ENCODE data around the gene DLG1.

Gene DLG1

DNA sequence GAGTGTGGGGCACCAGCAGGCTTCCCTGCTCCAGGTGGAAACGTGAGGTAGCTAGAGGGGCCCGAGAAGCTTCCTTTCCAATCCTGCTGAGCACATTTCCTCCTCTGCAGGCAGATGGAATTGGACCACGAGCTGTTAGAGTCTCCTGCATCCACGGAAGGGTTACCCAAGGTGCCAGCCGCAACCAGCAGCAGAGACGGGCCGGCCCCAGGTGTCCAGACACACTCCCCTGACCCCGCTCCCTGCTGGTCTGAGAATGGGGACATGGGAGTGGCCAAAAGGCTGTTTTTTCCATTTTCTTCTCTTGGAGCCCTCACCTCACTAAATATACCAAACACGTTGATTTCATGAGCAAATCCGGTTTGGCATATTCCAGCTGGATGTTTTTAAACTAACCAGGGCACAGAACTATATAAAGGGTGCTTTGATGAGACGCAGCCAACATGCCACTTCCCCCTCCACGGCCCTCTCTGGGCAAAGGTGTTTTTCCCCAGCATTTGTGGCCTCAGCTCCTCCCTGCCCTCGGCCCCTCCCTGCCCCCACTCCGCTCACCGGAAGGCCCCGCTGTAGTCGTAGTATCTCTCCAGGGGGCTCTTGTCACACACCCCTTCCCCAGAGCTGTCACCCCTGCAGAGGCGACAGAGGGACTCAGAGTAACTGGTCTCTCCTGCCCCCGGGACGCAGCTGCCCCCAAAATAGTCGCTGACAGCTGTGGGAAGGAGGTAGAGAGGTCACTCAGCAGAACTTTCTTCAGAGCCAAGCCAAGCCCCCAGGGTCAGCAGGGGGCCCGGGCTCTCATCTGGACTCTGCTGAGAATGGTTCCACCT lies 275.8 kb downstream of the DLG1 start:
- in situ Hi-C loops (cut with MboI; ENCODE audit: low sequenced_read_pairs): no loop called here

DNA sequence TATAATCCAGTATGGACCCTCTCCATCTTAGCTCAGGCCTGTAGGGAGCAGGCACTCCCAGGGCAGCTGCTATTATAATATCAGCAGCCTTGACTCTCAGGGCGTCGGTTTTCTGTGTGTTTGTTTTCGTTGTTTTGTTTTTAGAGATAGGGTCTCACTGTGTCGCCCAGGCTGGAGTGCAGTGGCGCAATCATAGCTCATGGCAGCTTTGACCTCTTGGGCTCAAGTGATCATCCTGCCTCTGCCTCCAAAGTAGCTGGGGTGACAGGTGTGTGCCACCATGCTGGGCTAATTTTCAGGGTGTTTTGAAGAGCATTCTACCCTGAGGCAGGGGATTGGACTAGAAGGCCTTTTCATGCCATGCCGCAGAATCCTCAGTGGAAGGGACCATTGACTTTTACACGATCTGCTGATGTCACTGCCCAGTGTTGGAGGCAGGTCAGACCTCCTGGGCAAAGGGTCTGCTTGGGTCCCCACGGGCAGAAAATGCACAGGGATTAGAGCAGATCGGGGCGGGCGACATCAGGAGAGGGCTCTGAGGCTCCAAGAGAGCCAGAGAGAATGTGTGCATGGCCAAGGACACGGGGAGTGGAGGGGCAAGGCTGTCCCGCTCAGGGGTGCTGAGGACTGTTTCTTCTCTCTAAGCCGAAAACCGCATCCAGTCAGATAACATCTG lies 276.5 kb downstream of the DLG1 start:
- in situ Hi-C loops (cut with MboI; ENCODE audit: low sequenced_read_pairs): no loop called here

DNA sequence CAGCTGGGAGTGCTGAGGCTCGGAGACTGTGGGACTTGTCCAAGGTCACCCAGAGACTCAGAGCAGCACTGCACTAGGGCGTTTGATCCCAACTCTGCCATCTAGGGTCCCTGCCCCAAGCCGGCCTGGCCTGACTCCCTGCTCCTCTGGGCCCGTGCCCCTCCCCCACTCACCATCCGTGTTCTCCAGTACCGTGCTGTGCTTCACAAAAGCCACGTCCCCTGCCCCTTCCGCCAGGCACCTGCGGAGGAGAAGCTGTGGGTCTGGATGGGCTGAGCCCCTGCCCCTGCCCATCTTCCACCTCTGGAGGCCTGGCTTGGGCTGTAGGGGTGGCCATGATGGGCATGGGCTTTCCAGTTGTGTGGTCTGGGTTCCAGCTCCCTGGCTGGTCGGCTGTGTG lies 277.2 kb downstream of the DLG1 start:
- in situ Hi-C loops (cut with MboI; ENCODE audit: low sequenced_read_pairs): no loop called here

GRCh38 chr3:197019535-197019934 lies 278.9 kb downstream of the DLG1 start:
- in situ Hi-C loops (cut with MboI; ENCODE audit: low sequenced_read_pairs): no loop called here

DNA sequence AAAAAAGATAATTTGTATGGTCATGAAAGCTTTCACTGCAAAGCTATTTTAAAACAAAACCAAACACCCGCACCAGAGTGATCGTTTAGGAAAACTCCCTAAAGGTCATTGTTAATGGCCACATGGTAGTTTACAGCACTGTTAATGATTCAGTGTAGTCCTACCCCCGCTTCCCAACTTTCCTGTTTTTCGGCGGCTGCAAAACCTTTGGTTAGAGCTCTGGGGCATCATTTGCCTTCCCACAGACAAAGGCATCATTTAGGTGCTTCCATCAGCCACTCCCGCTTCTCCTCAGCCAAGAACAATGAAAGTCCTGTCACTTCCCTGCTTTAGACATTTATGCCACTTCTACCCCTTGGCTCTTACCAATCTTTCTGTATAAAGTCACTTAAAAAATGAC lies 279.4 kb downstream of the DLG1 start:
- in situ Hi-C loops (cut with MboI; ENCODE audit: low sequenced_read_pairs): no loop called here

DNA sequence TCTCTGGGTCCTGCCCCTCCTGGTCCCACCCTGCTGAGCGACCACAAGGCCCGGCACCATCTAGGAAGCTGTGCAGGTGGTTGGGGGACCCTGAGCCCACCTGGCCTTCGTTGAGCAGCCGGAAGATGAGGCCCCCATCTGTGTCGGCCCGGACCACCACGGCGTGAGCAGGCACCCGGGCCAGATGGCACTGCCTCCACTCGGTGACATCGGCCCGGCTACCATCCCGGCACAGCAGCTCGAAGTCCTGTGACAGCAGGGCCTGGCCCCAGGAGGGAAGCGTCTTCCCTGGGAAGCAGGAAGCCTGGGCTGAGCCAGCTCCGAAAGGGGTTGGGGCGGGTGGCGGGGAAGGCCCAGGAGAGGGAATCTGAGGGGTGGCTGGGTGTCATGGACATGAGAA lies 281.4 kb downstream of the DLG1 start:
- in situ Hi-C loops (cut with MboI; ENCODE audit: low sequenced_read_pairs): no loop called here

GRCh38 chr3:197015790-197016736 lies 282.3 kb downstream of the DLG1 start:
- in situ Hi-C loops (cut with MboI; ENCODE audit: low sequenced_read_pairs): no loop called here

DNA sequence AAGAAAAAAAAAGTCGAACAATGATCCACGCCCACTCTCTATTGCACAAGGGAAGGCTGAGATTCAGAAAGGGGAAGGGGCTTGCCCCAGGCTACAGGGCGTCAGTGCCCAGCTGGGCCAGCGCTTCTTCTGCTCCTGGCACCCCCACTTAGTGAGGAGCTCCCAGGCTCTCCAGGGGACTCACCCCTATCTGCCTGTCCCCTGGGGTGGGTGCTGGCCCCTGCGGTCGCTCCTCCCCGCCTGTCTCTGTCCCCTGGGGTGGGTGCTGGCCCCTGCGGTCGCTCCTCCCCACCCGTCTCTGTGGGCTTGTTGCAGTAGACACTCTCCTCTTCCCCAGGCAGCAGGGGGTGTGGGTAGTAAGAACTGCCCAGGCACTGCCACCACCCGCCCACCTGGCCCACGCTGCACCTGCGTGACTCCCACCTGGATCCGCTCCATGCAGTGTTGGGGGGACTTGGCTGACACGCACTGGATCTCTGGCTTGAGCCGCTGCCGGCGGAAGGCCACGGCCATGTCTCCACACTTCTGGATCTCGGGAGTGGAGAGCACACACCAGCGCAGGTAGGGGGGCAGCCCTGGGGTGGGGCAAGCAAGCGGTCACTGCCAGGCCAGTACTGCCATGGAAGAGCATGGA lies 283.4 kb downstream of the DLG1 start:
- in situ Hi-C loops (cut with MboI; ENCODE audit: low sequenced_read_pairs): no loop called here

DNA sequence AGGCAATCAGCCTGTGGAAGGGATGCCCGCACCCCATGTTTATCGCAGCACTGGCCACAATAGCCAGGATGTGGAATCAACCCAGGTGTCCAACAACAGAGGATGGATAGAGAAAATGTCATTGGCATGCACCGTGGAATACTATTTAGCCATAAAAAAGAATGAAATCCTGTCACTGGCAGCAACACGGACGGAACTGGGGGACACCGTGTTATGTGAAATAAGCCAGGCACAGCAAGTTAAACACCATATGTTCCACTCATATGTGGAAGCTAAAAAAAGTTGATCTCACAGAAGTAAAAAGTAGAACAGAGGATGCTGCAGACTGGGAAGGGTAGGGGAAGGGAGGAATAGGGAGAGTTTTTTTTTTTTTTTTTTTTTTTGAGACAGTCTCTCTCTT lies 284.4 kb downstream of the DLG1 start:
- in situ Hi-C loops (cut with MboI; ENCODE audit: low sequenced_read_pairs): no loop called here

GRCh38 chr3:197012540-197012883 lies 285.9 kb downstream of the DLG1 start:
- in situ Hi-C loops (cut with MboI; ENCODE audit: low sequenced_read_pairs): no loop called here

GRCh38 chr3:197011780-197012539 lies 286.5 kb downstream of the DLG1 start:
- in situ Hi-C loops (cut with MboI; ENCODE audit: low sequenced_read_pairs): no loop called here

- in situ Hi-C loops (cut with MboI; ENCODE audit: low sequenced_read_pairs): no loop called here
Observed at GRCh38 chr3:197010556-197011351, 287.7 kb downstream of the DLG1 start.

GRCh38 chr3:197009532-197010019 lies 288.8 kb downstream of the DLG1 start:
- in situ Hi-C loops (cut with MboI; ENCODE audit: low sequenced_read_pairs): no loop called here

GRCh38 chr3:197008436-197009209 lies 289.8 kb downstream of the DLG1 start:
- in situ Hi-C loops (cut with MboI; ENCODE audit: low sequenced_read_pairs): no loop called here

GRCh38 chr3:197007953-197008352 lies 290.5 kb downstream of the DLG1 start:
- in situ Hi-C loops (cut with MboI; ENCODE audit: low sequenced_read_pairs): no loop called here

DNA sequence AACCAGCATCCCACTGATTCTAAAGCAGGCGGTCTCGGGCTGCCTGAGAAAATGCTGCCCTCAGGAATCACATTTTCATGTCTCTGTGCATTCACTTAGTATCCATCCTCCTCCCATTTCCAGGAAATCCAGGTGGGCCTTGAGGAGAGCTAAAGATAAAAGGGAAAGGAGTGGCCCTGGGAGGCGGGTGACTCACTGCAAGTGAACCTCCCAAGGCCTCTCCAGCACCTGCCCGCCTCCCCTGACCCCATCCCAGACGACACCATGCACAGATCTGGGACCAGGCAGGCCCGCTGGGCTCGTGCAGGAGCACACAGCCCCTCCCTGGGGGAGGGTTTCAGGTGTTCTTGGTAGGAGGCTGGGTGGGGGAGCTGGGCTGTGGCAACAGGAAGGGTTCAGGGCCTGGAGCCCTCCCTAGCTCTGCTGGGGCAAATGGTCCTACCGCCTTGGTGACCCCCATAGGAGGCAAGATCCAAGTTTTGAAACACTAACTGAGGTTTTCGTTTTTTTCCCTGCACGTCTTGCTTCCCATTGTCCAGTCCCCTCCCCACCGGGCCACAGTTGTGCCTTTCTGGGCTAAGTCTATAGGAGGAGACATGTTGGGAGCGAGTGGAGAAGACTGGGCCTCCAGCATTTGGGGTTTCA lies 291.0 kb downstream of the DLG1 start:
- in situ Hi-C loops (cut with MboI; ENCODE audit: low sequenced_read_pairs): no loop called here

DNA sequence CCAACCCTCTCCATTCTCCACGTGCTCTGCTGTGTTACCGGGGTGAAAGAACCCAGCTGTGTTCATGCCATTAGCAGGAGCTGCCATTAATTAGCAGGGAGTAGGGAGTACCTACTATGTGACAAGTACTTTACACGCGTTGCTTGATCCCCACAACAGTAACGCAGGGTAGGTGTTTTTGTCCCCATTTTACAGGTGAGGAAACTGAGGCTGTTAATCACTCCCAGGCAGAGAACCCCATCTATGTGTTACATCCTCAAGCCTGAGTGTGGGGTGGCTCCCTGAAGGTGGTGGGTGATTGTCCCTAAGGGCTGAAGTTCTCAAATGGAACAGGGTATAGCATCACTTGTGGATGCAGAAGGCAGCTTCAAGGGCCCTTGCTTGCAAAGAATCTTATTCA lies 291.6 kb downstream of the DLG1 start:
- in situ Hi-C loops (cut with MboI; ENCODE audit: low sequenced_read_pairs): no loop called here

- in situ Hi-C loops (cut with MboI; ENCODE audit: low sequenced_read_pairs): no loop called here
Observed at GRCh38 chr3:197006446-197006845, 292.0 kb downstream of the DLG1 start.

Measured in HL-60/S4 treated with retinoic acid at 250 ng/mL for 4 days and 3 days (cell line).